ENCODE results near the gene FSTL4. TPM values are rescaled to one million over a fixed set of nuclear protein-coding genes. Genes with fewer than 3 reads are reported as not detected.

The FSTL4 gene
- total and polyA plus RNA-seq, 2 experiments from 2014 or later = 1.4 to 2.8 TPM

DNA sequence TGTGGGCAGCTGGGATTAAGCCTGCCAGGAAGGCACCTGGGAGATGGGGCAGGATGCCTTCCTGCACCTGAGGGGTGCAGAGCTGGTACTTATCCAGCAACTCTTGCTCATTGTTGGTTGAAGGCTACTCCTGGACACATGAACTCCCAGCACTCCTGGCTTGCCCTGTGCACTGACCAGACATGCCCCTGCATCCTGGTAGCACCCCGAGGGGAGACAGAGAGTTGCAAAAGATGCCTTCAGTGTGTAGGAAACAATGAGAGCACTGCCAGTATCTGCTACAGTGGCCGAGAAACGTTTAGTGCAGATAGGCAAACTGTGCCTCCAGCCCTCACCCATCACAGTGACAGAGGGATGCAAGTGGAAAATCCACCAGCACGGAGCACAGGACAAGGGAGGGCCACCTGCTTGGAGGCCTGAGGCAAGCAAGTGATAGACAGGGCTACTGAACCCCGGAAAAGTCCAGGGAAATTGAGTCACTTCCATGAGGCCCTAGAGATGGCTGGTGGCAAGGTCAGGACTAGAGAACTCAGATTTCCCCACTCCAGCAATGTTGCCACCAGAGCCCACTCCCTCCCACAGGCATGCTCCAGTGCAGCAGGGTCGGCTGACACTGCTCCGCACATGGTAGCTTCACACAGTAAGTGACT, 171.1 kb downstream of the FSTL4 start:
- Histone ChIP-seq H3K79me2 (replicated peaks; ENCODE audit: insufficient read depth) (no peaks in the 10 kb centered on the region), H3K9me2 (ENCODE audit: insufficient read depth) (no peaks in the 10 kb centered on the region), H3K4me2 (no peak overlapping the region), H2AFZ (no peak overlapping the region), H4K20me1 (replicated peaks; ENCODE audit: insufficient read depth) (no peaks in the 10 kb centered on the region), H3K36me3 (ENCODE audit: insufficient read depth) (no peaks in the 10 kb centered on the region), H3K27ac (ENCODE audit: low read depth) (no peak overlapping the region), H3K4me3 (no peak overlapping the region), H3K4me1 (ENCODE audit: insufficient read depth) (no peaks in the 10 kb centered on the region; the same call in 1 of the 2 replicates), H3K27me3 (ENCODE audit: insufficient read depth) (no peaks in the 10 kb centered on the region), H3F3A (replicated peaks; ENCODE audit: low read depth) (no peaks in the 10 kb centered on the region)
- ATAC-seq (no peak), DNase-seq (ENCODE audit: low spot score) (no peak)
- peaks cover 6% of the 10 kb centered on the region for H3K27me3 Mint-ChIP-seq (ENCODE audit: insufficient read depth, low read depth, poor library complexity)
- no peak overlapping the region for H3K4me3 Mint-ChIP-seq
- H3K4me1 Mint-ChIP-seq = peaks cover 5% of the 10 kb centered on the region; the same call in 2 of the 3 replicates
- no peaks in the 10 kb centered on the region for H3K9me3 Mint-ChIP-seq
- TF ChIP-seq CREB1 (CRISPR knock-in tag; IDR thresholded peaks at IDR 0.05; ENCODE audit: low read depth) (no peak), ZNF331 (CRISPR knock-in tag; IDR thresholded peaks at IDR 0.05; ENCODE audit: low read depth) (no peak), EZH2 (IDR thresholded peaks at IDR 0.05; ENCODE audit: low read depth, unreplicated experiment) (no peak), ZNF114 (CRISPR knock-in tag; IDR thresholded peaks at IDR 0.05) (no peak), STAT1 (IDR thresholded peaks at IDR 0.05; ENCODE audit: unreplicated experiment) (no peak), JUNB (IDR thresholded peaks at IDR 0.05; ENCODE audit: unreplicated experiment) (no peak), EZH2phosphoT487 (IDR thresholded peaks at IDR 0.05; ENCODE audit: unreplicated experiment) (no peak), NANOG (IDR thresholded peaks at IDR 0.05; ENCODE audit: borderline replicate concordance) (no peak), POLR2AphosphoS5 (IDR thresholded peaks at IDR 0.05; ENCODE audit: low read depth) (no peak)
- TF ChIP-seq, protein P1, sequence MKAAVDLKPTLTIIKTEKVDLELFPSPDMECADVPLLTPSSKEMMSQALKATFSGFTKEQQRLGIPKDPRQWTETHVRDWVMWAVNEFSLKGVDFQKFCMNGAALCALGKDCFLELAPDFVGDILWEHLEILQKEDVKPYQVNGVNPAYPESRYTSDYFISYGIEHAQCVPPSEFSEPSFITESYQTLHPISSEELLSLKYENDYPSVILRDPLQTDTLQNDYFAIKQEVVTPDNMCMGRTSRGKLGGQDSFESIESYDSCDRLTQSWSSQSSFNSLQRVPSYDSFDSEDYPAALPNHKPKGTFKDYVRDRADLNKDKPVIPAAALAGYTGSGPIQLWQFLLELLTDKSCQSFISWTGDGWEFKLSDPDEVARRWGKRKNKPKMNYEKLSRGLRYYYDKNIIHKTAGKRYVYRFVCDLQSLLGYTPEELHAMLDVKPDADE (IDR thresholded peaks at IDR 0.05) = no peak
- TF ChIP-seq, protein P2, sequence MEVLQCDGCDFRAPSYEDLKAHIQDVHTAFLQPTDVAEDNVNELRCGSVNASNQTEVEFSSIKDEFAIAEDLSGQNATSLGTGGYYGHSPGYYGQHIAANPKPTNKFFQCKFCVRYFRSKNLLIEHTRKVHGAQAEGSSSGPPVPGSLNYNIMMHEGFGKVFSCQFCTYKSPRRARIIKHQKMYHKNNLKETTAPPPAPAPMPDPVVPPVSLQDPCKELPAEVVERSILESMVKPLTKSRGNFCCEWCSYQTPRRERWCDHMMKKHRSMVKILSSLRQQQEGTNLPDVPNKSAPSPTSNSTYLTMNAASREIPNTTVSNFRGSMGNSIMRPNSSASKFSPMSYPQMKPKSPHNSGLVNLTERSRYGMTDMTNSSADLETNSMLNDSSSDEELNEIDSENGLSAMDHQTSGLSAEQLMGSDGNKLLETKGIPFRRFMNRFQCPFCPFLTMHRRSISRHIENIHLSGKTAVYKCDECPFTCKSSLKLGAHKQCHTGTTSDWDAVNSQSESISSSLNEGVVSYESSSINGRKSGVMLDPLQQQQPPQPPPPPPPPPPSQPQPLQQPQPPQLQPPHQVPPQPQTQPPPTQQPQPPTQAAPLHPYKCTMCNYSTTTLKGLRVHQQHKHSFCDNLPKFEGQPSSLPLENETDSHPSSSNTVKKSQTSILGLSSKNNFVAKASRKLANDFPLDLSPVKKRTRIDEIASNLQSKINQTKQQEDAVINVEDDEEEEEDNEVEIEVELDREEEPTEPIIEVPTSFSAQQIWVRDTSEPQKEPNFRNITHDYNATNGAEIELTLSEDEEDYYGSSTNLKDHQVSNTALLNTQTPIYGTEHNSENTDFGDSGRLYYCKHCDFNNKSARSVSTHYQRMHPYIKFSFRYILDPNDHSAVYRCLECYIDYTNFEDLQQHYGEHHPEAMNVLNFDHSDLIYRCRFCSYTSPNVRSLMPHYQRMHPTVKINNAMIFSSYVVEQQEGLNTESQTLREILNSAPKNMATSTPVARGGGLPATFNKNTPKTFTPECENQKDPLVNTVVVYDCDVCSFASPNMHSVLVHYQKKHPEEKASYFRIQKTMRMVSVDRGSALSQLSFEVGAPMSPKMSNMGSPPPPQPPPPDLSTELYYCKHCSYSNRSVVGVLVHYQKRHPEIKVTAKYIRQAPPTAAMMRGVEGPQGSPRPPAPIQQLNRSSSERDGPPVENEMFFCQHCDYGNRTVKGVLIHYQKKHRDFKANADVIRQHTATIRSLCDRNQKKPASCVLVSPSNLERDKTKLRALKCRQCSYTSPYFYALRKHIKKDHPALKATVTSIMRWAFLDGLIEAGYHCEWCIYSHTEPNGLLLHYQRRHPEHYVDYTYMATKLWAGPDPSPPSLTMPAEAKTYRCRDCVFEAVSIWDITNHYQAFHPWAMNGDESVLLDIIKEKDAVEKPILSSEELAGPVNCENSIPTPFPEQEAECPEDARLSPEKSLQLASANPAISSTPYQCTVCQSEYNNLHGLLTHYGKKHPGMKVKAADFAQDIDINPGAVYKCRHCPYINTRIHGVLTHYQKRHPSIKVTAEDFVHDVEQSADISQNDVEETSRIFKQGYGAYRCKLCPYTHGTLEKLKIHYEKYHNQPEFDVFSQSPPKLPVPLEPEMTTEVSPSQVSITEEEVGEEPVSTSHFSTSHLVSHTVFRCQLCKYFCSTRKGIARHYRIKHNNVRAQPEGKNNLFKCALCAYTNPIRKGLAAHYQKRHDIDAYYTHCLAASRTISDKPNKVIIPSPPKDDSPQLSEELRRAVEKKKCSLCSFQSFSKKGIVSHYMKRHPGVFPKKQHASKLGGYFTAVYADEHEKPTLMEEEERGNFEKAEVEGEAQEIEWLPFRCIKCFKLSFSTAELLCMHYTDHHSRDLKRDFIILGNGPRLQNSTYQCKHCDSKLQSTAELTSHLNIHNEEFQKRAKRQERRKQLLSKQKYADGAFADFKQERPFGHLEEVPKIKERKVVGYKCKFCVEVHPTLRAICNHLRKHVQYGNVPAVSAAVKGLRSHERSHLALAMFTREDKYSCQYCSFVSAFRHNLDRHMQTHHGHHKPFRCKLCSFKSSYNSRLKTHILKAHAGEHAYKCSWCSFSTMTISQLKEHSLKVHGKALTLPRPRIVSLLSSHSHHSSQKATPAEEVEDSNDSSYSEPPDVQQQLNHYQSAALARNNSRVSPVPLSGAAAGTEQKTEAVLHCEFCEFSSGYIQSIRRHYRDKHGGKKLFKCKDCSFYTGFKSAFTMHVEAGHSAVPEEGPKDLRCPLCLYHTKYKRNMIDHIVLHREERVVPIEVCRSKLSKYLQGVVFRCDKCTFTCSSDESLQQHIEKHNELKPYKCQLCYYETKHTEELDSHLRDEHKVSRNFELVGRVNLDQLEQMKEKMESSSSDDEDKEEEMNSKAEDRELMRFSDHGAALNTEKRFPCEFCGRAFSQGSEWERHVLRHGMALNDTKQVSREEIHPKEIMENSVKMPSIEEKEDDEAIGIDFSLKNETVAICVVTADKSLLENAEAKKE (CRISPR knock-in tag; IDR thresholded peaks at IDR 0.05) = no peak
- TF ChIP-seq, protein P3, sequence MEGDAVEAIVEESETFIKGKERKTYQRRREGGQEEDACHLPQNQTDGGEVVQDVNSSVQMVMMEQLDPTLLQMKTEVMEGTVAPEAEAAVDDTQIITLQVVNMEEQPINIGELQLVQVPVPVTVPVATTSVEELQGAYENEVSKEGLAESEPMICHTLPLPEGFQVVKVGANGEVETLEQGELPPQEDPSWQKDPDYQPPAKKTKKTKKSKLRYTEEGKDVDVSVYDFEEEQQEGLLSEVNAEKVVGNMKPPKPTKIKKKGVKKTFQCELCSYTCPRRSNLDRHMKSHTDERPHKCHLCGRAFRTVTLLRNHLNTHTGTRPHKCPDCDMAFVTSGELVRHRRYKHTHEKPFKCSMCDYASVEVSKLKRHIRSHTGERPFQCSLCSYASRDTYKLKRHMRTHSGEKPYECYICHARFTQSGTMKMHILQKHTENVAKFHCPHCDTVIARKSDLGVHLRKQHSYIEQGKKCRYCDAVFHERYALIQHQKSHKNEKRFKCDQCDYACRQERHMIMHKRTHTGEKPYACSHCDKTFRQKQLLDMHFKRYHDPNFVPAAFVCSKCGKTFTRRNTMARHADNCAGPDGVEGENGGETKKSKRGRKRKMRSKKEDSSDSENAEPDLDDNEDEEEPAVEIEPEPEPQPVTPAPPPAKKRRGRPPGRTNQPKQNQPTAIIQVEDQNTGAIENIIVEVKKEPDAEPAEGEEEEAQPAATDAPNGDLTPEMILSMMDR (conservative IDR thresholded peaks at IDR 0.05; ENCODE audit: low read depth in 2 of 2) = no peak
- TF ChIP-seq, protein P4, sequence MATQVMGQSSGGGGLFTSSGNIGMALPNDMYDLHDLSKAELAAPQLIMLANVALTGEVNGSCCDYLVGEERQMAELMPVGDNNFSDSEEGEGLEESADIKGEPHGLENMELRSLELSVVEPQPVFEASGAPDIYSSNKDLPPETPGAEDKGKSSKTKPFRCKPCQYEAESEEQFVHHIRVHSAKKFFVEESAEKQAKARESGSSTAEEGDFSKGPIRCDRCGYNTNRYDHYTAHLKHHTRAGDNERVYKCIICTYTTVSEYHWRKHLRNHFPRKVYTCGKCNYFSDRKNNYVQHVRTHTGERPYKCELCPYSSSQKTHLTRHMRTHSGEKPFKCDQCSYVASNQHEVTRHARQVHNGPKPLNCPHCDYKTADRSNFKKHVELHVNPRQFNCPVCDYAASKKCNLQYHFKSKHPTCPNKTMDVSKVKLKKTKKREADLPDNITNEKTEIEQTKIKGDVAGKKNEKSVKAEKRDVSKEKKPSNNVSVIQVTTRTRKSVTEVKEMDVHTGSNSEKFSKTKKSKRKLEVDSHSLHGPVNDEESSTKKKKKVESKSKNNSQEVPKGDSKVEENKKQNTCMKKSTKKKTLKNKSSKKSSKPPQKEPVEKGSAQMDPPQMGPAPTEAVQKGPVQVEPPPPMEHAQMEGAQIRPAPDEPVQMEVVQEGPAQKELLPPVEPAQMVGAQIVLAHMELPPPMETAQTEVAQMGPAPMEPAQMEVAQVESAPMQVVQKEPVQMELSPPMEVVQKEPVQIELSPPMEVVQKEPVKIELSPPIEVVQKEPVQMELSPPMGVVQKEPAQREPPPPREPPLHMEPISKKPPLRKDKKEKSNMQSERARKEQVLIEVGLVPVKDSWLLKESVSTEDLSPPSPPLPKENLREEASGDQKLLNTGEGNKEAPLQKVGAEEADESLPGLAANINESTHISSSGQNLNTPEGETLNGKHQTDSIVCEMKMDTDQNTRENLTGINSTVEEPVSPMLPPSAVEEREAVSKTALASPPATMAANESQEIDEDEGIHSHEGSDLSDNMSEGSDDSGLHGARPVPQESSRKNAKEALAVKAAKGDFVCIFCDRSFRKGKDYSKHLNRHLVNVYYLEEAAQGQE (IDR thresholded peaks at IDR 0.05; ENCODE audit: unreplicated experiment) = no peak
- no peak overlapping the region for H3K27ac Mint-ChIP-seq
- no peaks in the 10 kb centered on the region for H3K36me3 Mint-ChIP-seq (ENCODE audit: low read depth)
